H9 (cell line): ENCODE results near the gene ALDH1L1. TPM values are rescaled to one million over a fixed set of nuclear protein-coding genes. Genes with fewer than 3 reads are reported as not detected.

Source experiments
- DNase-seq: peaks from one replicate; pipeline ENCODE4 v3.0.0-alpha.2; 2017
- H2AFZ ChIP-seq: one replicate; pipeline ENCODE4 v1.6.1; 2013; ENCODE audit warnings: mild to moderate bottlenecking, low read length, control low read depth, moderate library complexity
- H2AK5ac ChIP-seq: 2 replicates; pipeline ENCODE4 v1.6.1; 2013; ENCODE audit warnings: low read length, control low read depth, mixed read lengths; ENCODE audit not compliant: insufficient read length
- H2BK120ac ChIP-seq: one replicate; pipeline ENCODE4 v1.6.1; 2013; ENCODE audit warnings: low read depth, mild to moderate bottlenecking, low read length, control low read depth, inconsistent platforms; ENCODE audit not compliant: poor library complexity, severe bottlenecking
- H2BK12ac ChIP-seq: 2 replicates; pipeline ENCODE4 v1.6.1; 2013; ENCODE audit warnings: low read length, control low read depth, mixed read lengths, low read depth; ENCODE audit not compliant: insufficient read length
- H2BK15ac ChIP-seq: 2 replicates; pipeline ENCODE4 v1.6.1; 2013; ENCODE audit warnings: low read depth, low read length, control low read depth
- H2BK20ac ChIP-seq: one replicate; pipeline ENCODE4 v1.6.1; 2013; ENCODE audit warnings: low read depth, mild to moderate bottlenecking, low read length, control low read depth, inconsistent platforms; ENCODE audit not compliant: poor library complexity, severe bottlenecking
- H2BK5ac ChIP-seq: 2 replicates; pipeline ENCODE4 v1.6.1; 2013; ENCODE audit warnings: low read length, control low read depth, mixed read lengths; ENCODE audit not compliant: insufficient read length
- H3K14ac ChIP-seq: 2 replicates; pipeline ENCODE4 v1.6.1; 2013; ENCODE audit warnings: low read length, control low read depth; ENCODE audit not compliant: insufficient read depth
- H3K18ac ChIP-seq: 2 replicates; pipeline ENCODE4 v1.6.1; 2013; ENCODE audit warnings: low read depth, mild to moderate bottlenecking, mixed read lengths, low read length, control low read depth; ENCODE audit not compliant: insufficient read length
- H3K23ac ChIP-seq: 2 replicates; pipeline ENCODE4 v1.6.1; 2013; ENCODE audit warnings: low read length, control low read depth, mixed read lengths, low read depth; ENCODE audit not compliant: insufficient read length
- H3K23me2 ChIP-seq: 2 replicates; pipeline ENCODE4 v1.6.1; 2013; ENCODE audit warnings: low read depth, mild to moderate bottlenecking, mixed read lengths, low read length, control low read depth; ENCODE audit not compliant: insufficient read length, poor library complexity, severe bottlenecking
- H3K27ac ChIP-seq: 2 replicates; pipeline ENCODE4 v1.5.1; 2013; ENCODE audit warnings: low read length, control low read depth, mixed read lengths, low read depth; ENCODE audit not compliant: insufficient read length
- H3K27me3 ChIP-seq: 2 replicates; pipeline ENCODE4 v1.6.1; 2013; ENCODE audit warnings: low read length, control low read depth, inconsistent platforms; ENCODE audit not compliant: insufficient read depth
- H3K4ac ChIP-seq: 2 replicates; pipeline ENCODE4 v1.6.1; 2013; ENCODE audit warnings: low read depth, mild to moderate bottlenecking, control low read depth, inconsistent platforms, low read length, moderate library complexity
- H3K4me1 ChIP-seq: 2 replicates; pipeline ENCODE4 v1.6.1; 2013; ENCODE audit warnings: low read length, control low read depth, inconsistent platforms; ENCODE audit not compliant: insufficient read depth
- H3K4me2 ChIP-seq: 2 replicates; pipeline ENCODE4 v1.6.1; 2013; ENCODE audit warnings: low read length, control low read depth, mixed read lengths; ENCODE audit not compliant: insufficient read length, insufficient read depth
- H3K56ac ChIP-seq: 2 replicates; pipeline ENCODE4 v1.6.1; 2013; ENCODE audit warnings: low read depth, mild to moderate bottlenecking, mixed read lengths, low read length, control low read depth; ENCODE audit not compliant: insufficient read length
- H3K79me1 ChIP-seq: 2 replicates; pipeline ENCODE4 v1.6.1; 2013; ENCODE audit warnings: low read depth, mild to moderate bottlenecking, moderate library complexity, low read length, control low read depth, inconsistent platforms; ENCODE audit not compliant: insufficient read depth, poor library complexity, severe bottlenecking
- H3K79me2 ChIP-seq: 2 replicates; pipeline ENCODE4 v1.6.1; 2013; ENCODE audit warnings: low read length, control low read depth, inconsistent platforms; ENCODE audit not compliant: insufficient read depth
- H3K9ac ChIP-seq: 2 replicates; pipeline ENCODE4 v1.6.1; 2013; ENCODE audit warnings: low read length, control low read depth, mixed read lengths; ENCODE audit not compliant: insufficient read length; ENCODE audit errors: extremely low read depth
- H3K9me3 ChIP-seq: one replicate; pipeline ENCODE4 v1.6.1; 2013; ENCODE audit warnings: low read depth, low read length, inconsistent platforms; ENCODE audit not compliant: control insufficient read depth
- H3T11ph ChIP-seq: one replicate; pipeline ENCODE4 v1.6.1; 2013; ENCODE audit warnings: mild to moderate bottlenecking, low read length, control low read depth, inconsistent platforms
- H4K20me1 ChIP-seq: one replicate; pipeline ENCODE4 v1.6.1; 2013; ENCODE audit not compliant: control insufficient read depth, insufficient read length, insufficient read depth
- H4K5ac ChIP-seq: 2 replicates; pipeline ENCODE4 v1.6.1; 2013; ENCODE audit warnings: low read depth, mild to moderate bottlenecking, mixed read lengths, low read length, control low read depth; ENCODE audit not compliant: insufficient read length
- H4K8ac ChIP-seq: replicated peaks from 2 replicates; pipeline ENCODE4 v1.6.1; 2013; ENCODE audit warnings: low read length, control low read depth, mixed read lengths, low read depth; ENCODE audit not compliant: insufficient read length
- H4K91ac ChIP-seq: 2 replicates; pipeline ENCODE4 v1.6.1; 2013; ENCODE audit warnings: low read depth, mild to moderate bottlenecking, moderate library complexity, mixed read lengths, low read length, control low read depth; ENCODE audit not compliant: insufficient read length
- H3K27ac Mint-ChIP-seq, 3 experiments: 2 replicates in 2 of 3; 3 replicates in 1 of 3; pipeline ENCODE4 v1.8.0; 2020 to 2021; ENCODE audit warnings: mixed read lengths in 3 of 3, mild to moderate bottlenecking in 1 of 3, moderate library complexity in 1 of 3
- H3K27me3 Mint-ChIP-seq: 2 replicates; pipeline ENCODE4 v1.8.0; 2021; ENCODE audit warnings: low read depth, mild to moderate bottlenecking, moderate library complexity, mixed read lengths
- H3K36me3 Mint-ChIP-seq, 3 experiments: 2 replicates in 2 of 3; 3 replicates in 1 of 3; pipeline ENCODE4 v1.8.0; 2020 to 2021; ENCODE audit warnings: low read depth in 3 of 3, mixed read lengths in 3 of 3; ENCODE audit not compliant: insufficient read depth in 1 of 3
- H3K4me1 Mint-ChIP-seq, 2 experiments: 2 replicates each; pipeline ENCODE4 v1.8.0; 2020; ENCODE audit warnings: mixed read lengths in 2 of 2
- H3K4me3 Mint-ChIP-seq, 2 experiments: 2 replicates in 1 of 2; 3 replicates in 1 of 2; pipeline ENCODE4 v1.8.0; 2020 to 2021; ENCODE audit warnings: mild to moderate bottlenecking in 2 of 2, mixed read lengths in 2 of 2, moderate library complexity in 1 of 2
- H3K9me3 Mint-ChIP-seq, 2 experiments: 2 replicates in 1 of 2; 3 replicates in 1 of 2; pipeline ENCODE4 v1.8.0; 2020; ENCODE audit warnings: mild to moderate bottlenecking in 2 of 2, mixed read lengths in 2 of 2, moderate library complexity in 1 of 2
- WGBS: extraction: QIAGEN DNeasy Blood & Tissue Kit; methylation state at CpG from one replicate; pipeline ENCODE4 v1.1.7; 2013; ENCODE audit warnings: missing lambda C conversion rate, low lambda C conversion rate, mixed read lengths; ENCODE audit not compliant: insufficient read length; ENCODE audit errors: extremely low coverage; 5-methylcytosine and 5-hydroxymethylcytosine counted together
- total RNA-seq: library from RNA; stranded (reverse); gene quantifications from 2 replicates; pipeline ENCODE4 v1.2.1, GENCODE V29; 2021
- TF ChIP-seq, protein P1 (sequence below): fragments of 200-600 bp; sonication (generic); conservative IDR thresholded peaks from 3 replicates; pipeline ENCODE4 v1.8.0; 2021; ENCODE audit warnings: antibody characterized with exemption, mild to moderate bottlenecking

Gene ALDH1L1
- total RNA-seq, 1 experiment from 2014 or later: 0.90 TPM

DNA sequence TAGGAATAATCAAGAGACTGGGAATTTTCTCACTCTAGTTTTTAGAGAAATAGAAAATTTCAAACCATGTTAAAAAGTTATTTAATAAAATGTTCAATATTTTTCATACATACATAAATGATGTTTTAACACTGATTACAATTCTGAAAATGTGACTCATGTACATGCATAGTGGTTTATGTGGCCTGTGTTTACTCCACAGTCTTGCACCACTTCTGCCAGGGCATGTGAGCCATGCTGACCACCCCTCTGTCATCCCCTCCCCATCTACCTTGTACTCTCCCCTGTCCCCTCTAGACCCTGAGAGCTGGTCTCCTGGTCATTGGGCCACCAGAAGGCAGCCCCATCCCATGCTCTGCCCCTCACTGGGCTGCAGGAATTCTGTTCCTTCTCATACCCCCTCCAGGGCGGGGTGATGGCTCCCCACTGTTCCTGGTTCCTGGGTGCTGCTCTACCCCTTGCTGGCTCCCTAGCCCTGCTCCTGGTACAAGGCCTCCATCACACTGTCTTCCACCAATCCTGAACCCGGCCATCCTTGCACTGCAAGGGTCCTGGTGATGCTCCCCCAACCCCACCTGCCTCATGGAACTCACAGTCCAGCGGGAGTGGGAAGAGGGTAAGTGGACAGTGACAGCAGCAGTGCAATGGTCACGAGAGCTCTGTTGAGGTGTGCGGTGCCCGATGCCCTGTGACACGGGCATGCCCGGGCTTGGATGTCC lies 72.3 kb downstream of the ALDH1L1 start:
- Histone ChIP-seq H3K23ac (no peak overlapping the region), H3K14ac (no peak overlapping the region), H3K9me3 (no peaks in the 10 kb centered on the region), H2BK120ac (no peak overlapping the region), H4K91ac (no peak overlapping the region), H3K4me2 (no peak overlapping the region), H3K79me1 (no peaks in the 10 kb centered on the region), H4K5ac (no peak overlapping the region), H3K18ac (no peak overlapping the region), H3K9ac (no peak overlapping the region), H2BK20ac (no peak overlapping the region), H3K56ac (no peak overlapping the region), H3K4me1 (no peaks in the 10 kb centered on the region), H3T11ph (no peak overlapping the region), H4K20me1 (no peaks in the 10 kb centered on the region), H2BK15ac (no peak overlapping the region), H3K4ac (no peak overlapping the region), H2AFZ (no peak overlapping the region), H2AK5ac (no peak overlapping the region), H2BK12ac (no peak overlapping the region), H3K79me2 (no peaks in the 10 kb centered on the region), H4K8ac (no peak overlapping the region), H3K27me3 (no peaks in the 10 kb centered on the region), H3K23me2 (no peaks in the 10 kb centered on the region), H3K27ac (no peak overlapping the region), H2BK5ac (no peak overlapping the region)
- no peak overlapping the region for H3K27ac Mint-ChIP-seq
- no peaks in the 10 kb centered on the region; a peak in 1 of 5 replicates for H3K9me3 Mint-ChIP-seq
- no peaks in the 10 kb centered on the region; the same call in 1 of the 2 replicates for H3K27me3 Mint-ChIP-seq
- H3K36me3 Mint-ChIP-seq: no peaks in the 10 kb centered on the region
- H3K4me1 Mint-ChIP-seq: 0 out of 4 replicates have a peak, but pooled peaks cover 0 to 3% of the 10 kb centered on the region in 2 experiments
- TF ChIP-seq, protein P1, sequence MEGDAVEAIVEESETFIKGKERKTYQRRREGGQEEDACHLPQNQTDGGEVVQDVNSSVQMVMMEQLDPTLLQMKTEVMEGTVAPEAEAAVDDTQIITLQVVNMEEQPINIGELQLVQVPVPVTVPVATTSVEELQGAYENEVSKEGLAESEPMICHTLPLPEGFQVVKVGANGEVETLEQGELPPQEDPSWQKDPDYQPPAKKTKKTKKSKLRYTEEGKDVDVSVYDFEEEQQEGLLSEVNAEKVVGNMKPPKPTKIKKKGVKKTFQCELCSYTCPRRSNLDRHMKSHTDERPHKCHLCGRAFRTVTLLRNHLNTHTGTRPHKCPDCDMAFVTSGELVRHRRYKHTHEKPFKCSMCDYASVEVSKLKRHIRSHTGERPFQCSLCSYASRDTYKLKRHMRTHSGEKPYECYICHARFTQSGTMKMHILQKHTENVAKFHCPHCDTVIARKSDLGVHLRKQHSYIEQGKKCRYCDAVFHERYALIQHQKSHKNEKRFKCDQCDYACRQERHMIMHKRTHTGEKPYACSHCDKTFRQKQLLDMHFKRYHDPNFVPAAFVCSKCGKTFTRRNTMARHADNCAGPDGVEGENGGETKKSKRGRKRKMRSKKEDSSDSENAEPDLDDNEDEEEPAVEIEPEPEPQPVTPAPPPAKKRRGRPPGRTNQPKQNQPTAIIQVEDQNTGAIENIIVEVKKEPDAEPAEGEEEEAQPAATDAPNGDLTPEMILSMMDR: no peak
- no peak overlapping the region for H3K4me3 Mint-ChIP-seq
- DNase-seq: no peak
- no CpG with 5 or more reads among the region's 8 CpGs for WGBS
